MCF 10A (cell line): ENCODE measurements around the gene SURF6. TPM values are rescaled to one million over a fixed set of nuclear protein-coding genes. Genes with fewer than 3 reads are reported as not detected.

Experiments used
- BruUV-seq: library from RNA; stranded (reverse); fragments of 400-500 nt; replicated peaks from 2 replicates; lab custom pipeline; 2021; lab: Mats Ljungman, UMichigan
- CTCF ChIA-PET: fragments of 300-600 bp; sonication (Branson Sonifier 250); formaldehyde crosslinking; extraction: SDS; loops from one replicate; lab custom pipeline; 2021; ENCODE audit warnings: antibody characterized with exemption, inconsistent platforms; lab: Yijun Ruan, JAX
- POLR2A ChIA-PET: fragments of 300-600, 350-650 bp; sonication (Branson Sonifier 250); formaldehyde crosslinking; extraction: SDS; loops from one replicate; lab custom pipeline; 2020; ENCODE audit warnings: antibody characterized with exemption, inconsistent platforms; lab: Yijun Ruan, JAX
- DNase-seq: peaks from one replicate; pipeline ENCODE4 v3.0.0-alpha.2; 2018; ENCODE audit not compliant: unreplicated experiment
- H3K27ac Mint-ChIP-seq: one replicate; pipeline ENCODE4 v1.8.0; 2022; ENCODE audit warnings: mild to moderate bottlenecking, low read depth, mixed read lengths; ENCODE audit not compliant: unreplicated experiment
- H3K27me3 Mint-ChIP-seq: one replicate; pipeline ENCODE4 v1.8.0; 2022; ENCODE audit warnings: mixed read lengths; ENCODE audit not compliant: insufficient read depth, unreplicated experiment
- H3K36me3 Mint-ChIP-seq: one replicate; pipeline ENCODE4 v1.8.0; 2022; ENCODE audit warnings: mild to moderate bottlenecking, moderate library complexity, mixed read lengths; ENCODE audit not compliant: insufficient read depth, unreplicated experiment
- H3K4me1 Mint-ChIP-seq: one replicate; pipeline ENCODE4 v1.8.0; 2022; ENCODE audit warnings: mixed read lengths; ENCODE audit not compliant: insufficient read depth, unreplicated experiment
- H3K4me3 Mint-ChIP-seq: one replicate; pipeline ENCODE4 v1.8.0; 2022; ENCODE audit warnings: mild to moderate bottlenecking, moderate library complexity, mixed read lengths; ENCODE audit not compliant: unreplicated experiment
- H3K9me3 Mint-ChIP-seq: one replicate; pipeline ENCODE4 v1.8.0; 2022; ENCODE audit warnings: mixed read lengths; ENCODE audit not compliant: unreplicated experiment
- CTCF ChIP-seq: fragments of 200-600 bp; IDR thresholded peaks from one replicate; pipeline ENCODE4 v1.8.0; 2022; ENCODE audit warnings: antibody characterized with exemption, mild to moderate bottlenecking; ENCODE audit not compliant: unreplicated experiment
- intact Hi-C: fragments of 100-400 bp; cut with micrococcal nuclease; formaldehyde crosslinking; loops from 2 replicates; pipeline ENCODE4 v1.14.1; 2022
- total RNA-seq: library from RNA; stranded (reverse); gene quantifications from 2 replicates; pipeline ENCODE4 v1.2.3, GENCODE V29; 2022

The SURF6 gene
- total RNA-seq, 1 experiment from 2014 or later: 40.5 TPM

- no peak for TF ChIP-seq CTCF
- intact Hi-C loops: no loop called here
- CTCF ChIA-PET: no interaction called here
- Mint-ChIP-seq H3K9me3 (no peaks in the 10 kb centered on the region), H3K4me3 (no peak overlapping the region), H3K27me3 (no peaks in the 10 kb centered on the region), H3K27ac (no peak overlapping the region), H3K36me3 (peaks cover 75% of the 10 kb centered on the region), H3K4me1 (peaks cover 33% of the 10 kb centered on the region)
- POLR2A ChIA-PET: interaction anchor here (1.1 kb wide), 1 partner anchor 16 kb away, joined by 3 read pairs; no protein-coding TSS in a partner anchor
- no peak for DNase-seq
- no TSS peak for BruUV-seq
Measured at GRCh38 chr9:133367778-133368177, 31.8 kb upstream of the SURF6 start.

GRCh38 chr9:133367221-133367620, 31.2 kb upstream of the SURF6 start:
- peaks cover 33% of the 10 kb centered on the region for H3K4me1 Mint-ChIP-seq
- H3K36me3 Mint-ChIP-seq: peaks cover 75% of the 10 kb centered on the region
- no TSS peak for BruUV-seq
- no peaks in the 10 kb centered on the region for H3K27me3 Mint-ChIP-seq
- H3K9me3 Mint-ChIP-seq: no peaks in the 10 kb centered on the region
- no peak for DNase-seq
- no peak overlapping the region for H3K27ac Mint-ChIP-seq
- ChIA-PET POLR2A (interaction anchor here (1.1 to 2.5 kb wide), 3 partner anchors 8 to 16 kb away, joined by 3 to 8 read pairs (median 6); partner anchors contain the start of genes SURF1 and SURF2), CTCF (interaction anchor here (1.0 to 1.4 kb wide), 2 partner anchors 10 to 33 kb away, joined by 3 read pairs; no protein-coding TSS in a partner anchor)
- no peak for TF ChIP-seq CTCF
- intact Hi-C loops: no loop called here
- no peak overlapping the region for H3K4me3 Mint-ChIP-seq

- BruUV-seq: no TSS peak
- Mint-ChIP-seq H3K27ac (no peak overlapping the region), H3K36me3 (peaks cover 78% of the 10 kb centered on the region), H3K9me3 (no peaks in the 10 kb centered on the region), H3K4me1 (peaks cover 34% of the 10 kb centered on the region), H3K27me3 (no peaks in the 10 kb centered on the region), H3K4me3 (no peak overlapping the region)
- POLR2A ChIA-PET: interaction anchor here (1.1 to 2.5 kb wide), 4 partner anchors 8 to 15 kb away, joined by 3 to 8 read pairs (median 5); partner anchors contain the start of genes SURF1 and SURF2
- intact Hi-C loops: no loop called here
- CTCF ChIA-PET: interaction anchor here (1.0 to 1.4 kb wide), 2 partner anchors 9 to 32 kb away, joined by 3 read pairs; no protein-coding TSS in a partner anchor
- TF ChIP-seq CTCF: no peak
- no peak for DNase-seq
Measured at GRCh38 chr9:133366435-133366834, 30.4 kb upstream of the SURF6 start.

GRCh38 chr9:133362359-133363044, 26.5 kb upstream of the SURF6 start:
- H3K4me1 Mint-ChIP-seq: peaks cover 18% of the 10 kb centered on the region
- H3K4me3 Mint-ChIP-seq: no peak overlapping the region
- H3K27me3 Mint-ChIP-seq: no peaks in the 10 kb centered on the region
- H3K9me3 Mint-ChIP-seq: no peaks in the 10 kb centered on the region
- intact Hi-C loops: no loop called here
- no peak for TF ChIP-seq CTCF
- BruUV-seq: TSS peak; percentile 36
- no peak overlapping the region for H3K27ac Mint-ChIP-seq
- peak; percentile 36 for DNase-seq
- peaks cover 79% of the 10 kb centered on the region for H3K36me3 Mint-ChIP-seq
- ChIA-PET CTCF (interaction anchor here (0.7 kb wide), 1 partner anchor 195 kb away, joined by 3 read pairs; no protein-coding TSS in a partner anchor), POLR2A (interaction anchor here (0.7 to 3.4 kb wide), 5 partner anchors 10 to 15 kb away, joined by 3 to 22 read pairs (median 5); partner anchors contain the start of genes MED22 and RPL7A)
